Measurements from ENCODE around the gene TMEM225B. TPM values are rescaled to one million over a fixed set of nuclear protein-coding genes. Genes with fewer than 3 reads are reported as not detected.

Gene TMEM225B
- total RNA-seq, 1 experiment from 2014 or later = 3.1 TPM

GRCh38 chr7:99571768-99572167 is 26.3 kb upstream of the TMEM225B start:
- no TSS peak for BruUV-seq (replicated peaks)
- Histone ChIP-seq H4K20me1 (ENCODE audit: insufficient read depth) (peaks cover 3% of the 10 kb centered on the region; the same call in 1 of the 2 replicates), H3K9me2 (ENCODE audit: insufficient read depth) (no peaks in the 10 kb centered on the region), H3K9me3 (ENCODE audit: control insufficient read depth in 1 of 2, insufficient read depth in 1 of 2, low read depth in 1 of 2, low read length in 2 of 2) (no peaks in the 10 kb centered on the region), H3K36me3 (ENCODE audit: control insufficient read depth in 1 of 2, insufficient read depth in 2 of 2, low read length in 2 of 2) (peaks cover 20 to 21% of the 10 kb centered on the region in 2 experiments; a peak in 3 of 4 replicates), H3K27me3 (ENCODE audit: insufficient read depth, low read length) (no peaks in the 10 kb centered on the region), H2AFZ (ENCODE audit: low read depth, low read length, poor library complexity, severe bottlenecking) (no peak overlapping the region), H3K9ac (ENCODE audit: low read length) (no peak overlapping the region), H3K4me3 (replicated peaks in 1 of 2; ENCODE audit: low read depth in 1 of 2, low read length in 2 of 2) (no peak overlapping the region), H3K4me2 (ENCODE audit: low read length) (no peak overlapping the region), H3K4me1 (ENCODE audit: control insufficient read depth in 1 of 2, insufficient read depth in 2 of 2, low read length in 2 of 2) (no peaks in the 10 kb centered on the region), H3K79me2 (ENCODE audit: insufficient read depth, low read length) (peaks cover 11% of the 10 kb centered on the region), H3K27ac (ENCODE audit: low read depth, low read length) (no peak overlapping the region)
- ChIA-PET RAD21 (ENCODE audit: low non-redundant PET in 1 of 2, low total read pairs in 2 of 2, uncharacterized antibody in 2 of 2, unreplicated experiment in 2 of 2) (no interaction called here), POLR2A (interaction anchor here (1.3 kb wide), 1 partner anchor 13 kb away, joined by 4 read pairs; the partner anchor contains the start of gene ZNF655), CTCF (no interaction called here)
- ATAC-seq (no peak), DNase-seq (ENCODE audit: low read depth, low spot score) (no peak)
- intact Hi-C loops (cut with micrococcal nuclease) = no loop called here
- TF ChIP-seq ZFX (IDR thresholded peaks at IDR 0.05) (no peak), FOSL1 (IDR thresholded peaks at IDR 0.05; ENCODE audit: low read depth) (no peak), CBX3 (IDR thresholded peaks at IDR 0.05; ENCODE audit: low read depth) (no peak), SRF (IDR thresholded peaks at IDR 0.05; ENCODE audit: low read depth) (no peak)

DNA sequence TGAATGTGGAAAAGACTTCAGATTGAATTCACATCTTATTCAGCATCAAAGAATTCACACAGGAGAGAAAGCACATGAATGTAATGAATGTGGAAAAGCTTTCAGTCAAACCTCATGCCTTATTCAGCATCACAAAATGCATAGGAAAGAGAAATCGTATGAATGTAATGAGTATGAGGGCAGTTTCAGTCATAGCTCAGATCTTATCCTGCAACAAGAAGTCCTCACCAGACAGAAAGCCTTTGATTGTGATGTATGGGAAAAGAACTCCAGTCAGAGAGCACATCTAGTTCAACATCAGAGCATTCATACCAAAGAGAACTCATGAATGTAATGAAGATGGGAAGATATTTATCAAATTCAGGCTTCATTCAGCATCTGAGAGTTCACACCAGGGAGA is 24.8 kb upstream of the TMEM225B start:
- no peaks in the 10 kb centered on the region for H3K4me1 ChIP-seq (ENCODE audit: control insufficient read depth in 1 of 2, insufficient read depth in 2 of 2, low read length in 2 of 2)
- DNase-seq (ENCODE audit: low read depth, low spot score) (no peak), ATAC-seq (no peak)
- no peak overlapping the region for H3K4me3 ChIP-seq (replicated peaks in 1 of 2; ENCODE audit: low read depth in 1 of 2, low read length in 2 of 2)
- peaks cover 20 to 21% of the 10 kb centered on the region in 2 experiments; a peak in 3 of 4 replicates for H3K36me3 ChIP-seq (ENCODE audit: control insufficient read depth in 1 of 2, insufficient read depth in 2 of 2, low read length in 2 of 2)
- POLR2A ChIA-PET = no interaction called here
- H3K9me2 ChIP-seq (ENCODE audit: insufficient read depth) = no peaks in the 10 kb centered on the region
- H3K4me2 ChIP-seq (ENCODE audit: low read length) = no peak overlapping the region
- no peak overlapping the region for H3K9ac ChIP-seq (ENCODE audit: low read length)
- RAD21 ChIA-PET (ENCODE audit: low non-redundant PET in 1 of 2, low total read pairs in 2 of 2, uncharacterized antibody in 2 of 2, unreplicated experiment in 2 of 2) = no interaction called here
- H4K20me1 ChIP-seq (ENCODE audit: insufficient read depth) = peaks cover 3% of the 10 kb centered on the region; the same call in 1 of the 2 replicates
- no peaks in the 10 kb centered on the region for H3K27me3 ChIP-seq (ENCODE audit: insufficient read depth, low read length)
- TF ChIP-seq, protein P1, sequence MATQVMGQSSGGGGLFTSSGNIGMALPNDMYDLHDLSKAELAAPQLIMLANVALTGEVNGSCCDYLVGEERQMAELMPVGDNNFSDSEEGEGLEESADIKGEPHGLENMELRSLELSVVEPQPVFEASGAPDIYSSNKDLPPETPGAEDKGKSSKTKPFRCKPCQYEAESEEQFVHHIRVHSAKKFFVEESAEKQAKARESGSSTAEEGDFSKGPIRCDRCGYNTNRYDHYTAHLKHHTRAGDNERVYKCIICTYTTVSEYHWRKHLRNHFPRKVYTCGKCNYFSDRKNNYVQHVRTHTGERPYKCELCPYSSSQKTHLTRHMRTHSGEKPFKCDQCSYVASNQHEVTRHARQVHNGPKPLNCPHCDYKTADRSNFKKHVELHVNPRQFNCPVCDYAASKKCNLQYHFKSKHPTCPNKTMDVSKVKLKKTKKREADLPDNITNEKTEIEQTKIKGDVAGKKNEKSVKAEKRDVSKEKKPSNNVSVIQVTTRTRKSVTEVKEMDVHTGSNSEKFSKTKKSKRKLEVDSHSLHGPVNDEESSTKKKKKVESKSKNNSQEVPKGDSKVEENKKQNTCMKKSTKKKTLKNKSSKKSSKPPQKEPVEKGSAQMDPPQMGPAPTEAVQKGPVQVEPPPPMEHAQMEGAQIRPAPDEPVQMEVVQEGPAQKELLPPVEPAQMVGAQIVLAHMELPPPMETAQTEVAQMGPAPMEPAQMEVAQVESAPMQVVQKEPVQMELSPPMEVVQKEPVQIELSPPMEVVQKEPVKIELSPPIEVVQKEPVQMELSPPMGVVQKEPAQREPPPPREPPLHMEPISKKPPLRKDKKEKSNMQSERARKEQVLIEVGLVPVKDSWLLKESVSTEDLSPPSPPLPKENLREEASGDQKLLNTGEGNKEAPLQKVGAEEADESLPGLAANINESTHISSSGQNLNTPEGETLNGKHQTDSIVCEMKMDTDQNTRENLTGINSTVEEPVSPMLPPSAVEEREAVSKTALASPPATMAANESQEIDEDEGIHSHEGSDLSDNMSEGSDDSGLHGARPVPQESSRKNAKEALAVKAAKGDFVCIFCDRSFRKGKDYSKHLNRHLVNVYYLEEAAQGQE (IDR thresholded peaks at IDR 0.05; ENCODE audit: low read depth) = no peak
- TF ChIP-seq ELF1 (IDR thresholded peaks at IDR 0.05; ENCODE audit: borderline replicate concordance, low read depth) (no peak), POLR2A (IDR thresholded peaks at IDR 0.05; ENCODE audit: borderline replicate concordance, extremely low read depth, insufficient read depth, insufficient read length) (no peak), SIN3A (IDR thresholded peaks at IDR 0.05; ENCODE audit: low read depth) (no peak), TCF7L2 (IDR thresholded peaks at IDR 0.05; ENCODE audit: borderline replicate concordance, extremely low read depth, insufficient read depth, insufficient read length) (no peak), JUND (IDR thresholded peaks at IDR 0.05) (no peak), MAX (IDR thresholded peaks at IDR 0.05) (no peak), YY1 (IDR thresholded peaks at IDR 0.05; ENCODE audit: extremely low read depth, insufficient replicate concordance, low read depth, low read length) (no peak)
- TF ChIP-seq, protein P2, sequence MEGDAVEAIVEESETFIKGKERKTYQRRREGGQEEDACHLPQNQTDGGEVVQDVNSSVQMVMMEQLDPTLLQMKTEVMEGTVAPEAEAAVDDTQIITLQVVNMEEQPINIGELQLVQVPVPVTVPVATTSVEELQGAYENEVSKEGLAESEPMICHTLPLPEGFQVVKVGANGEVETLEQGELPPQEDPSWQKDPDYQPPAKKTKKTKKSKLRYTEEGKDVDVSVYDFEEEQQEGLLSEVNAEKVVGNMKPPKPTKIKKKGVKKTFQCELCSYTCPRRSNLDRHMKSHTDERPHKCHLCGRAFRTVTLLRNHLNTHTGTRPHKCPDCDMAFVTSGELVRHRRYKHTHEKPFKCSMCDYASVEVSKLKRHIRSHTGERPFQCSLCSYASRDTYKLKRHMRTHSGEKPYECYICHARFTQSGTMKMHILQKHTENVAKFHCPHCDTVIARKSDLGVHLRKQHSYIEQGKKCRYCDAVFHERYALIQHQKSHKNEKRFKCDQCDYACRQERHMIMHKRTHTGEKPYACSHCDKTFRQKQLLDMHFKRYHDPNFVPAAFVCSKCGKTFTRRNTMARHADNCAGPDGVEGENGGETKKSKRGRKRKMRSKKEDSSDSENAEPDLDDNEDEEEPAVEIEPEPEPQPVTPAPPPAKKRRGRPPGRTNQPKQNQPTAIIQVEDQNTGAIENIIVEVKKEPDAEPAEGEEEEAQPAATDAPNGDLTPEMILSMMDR (IDR thresholded peaks at IDR 0.05 in 2 of 3, conservative IDR thresholded peaks at IDR 0.05 in 1 of 3; ENCODE audit: borderline replicate concordance in 1 of 3, insufficient read depth in 1 of 3, low read depth in 2 of 3, low read length in 2 of 3) = no peak
- CTCF ChIA-PET = no interaction called here
- BruUV-seq (replicated peaks) = no TSS peak
- H2AFZ ChIP-seq (ENCODE audit: low read depth, low read length, poor library complexity, severe bottlenecking) = no peak overlapping the region
- no peak overlapping the region for H3K27ac ChIP-seq (ENCODE audit: low read depth, low read length)
- no peaks in the 10 kb centered on the region for H3K9me3 ChIP-seq (ENCODE audit: control insufficient read depth in 1 of 2, insufficient read depth in 1 of 2, low read depth in 1 of 2, low read length in 2 of 2)
- H3K79me2 ChIP-seq (ENCODE audit: insufficient read depth, low read length) = peaks cover 8% of the 10 kb centered on the region; the same call in 1 of the 2 replicates
- intact Hi-C loops (cut with micrococcal nuclease) = no loop called here
